Progenitor cell of endocrine pancreas (in vitro differentiated cells): Measurements from ENCODE around the gene CLCN5. TPM values are rescaled to one million over a fixed set of nuclear protein-coding genes. Genes with fewer than 3 reads are reported as not detected.
A peak's percentile ranks its signal among the peaks of the same experiment; 100 is the strongest.

Source experiments
- DNase-seq: peaks from one replicate; pipeline ENCODE4 v3.0.0; 2021; ENCODE audit warnings: low spot score; ENCODE audit not compliant: unreplicated experiment
- H3K27ac Mint-ChIP-seq: 2 replicates; pipeline ENCODE4 v1.8.0; 2021; ENCODE audit warnings: mild to moderate bottlenecking, moderate library complexity, mixed read lengths
- H3K27me3 Mint-ChIP-seq: 2 replicates; pipeline ENCODE4 v1.8.0; 2021; ENCODE audit warnings: mixed read lengths
- H3K36me3 Mint-ChIP-seq: 2 replicates; pipeline ENCODE4 v1.8.0; 2022; ENCODE audit warnings: mixed read lengths; ENCODE audit not compliant: insufficient read depth
- H3K4me1 Mint-ChIP-seq: 2 replicates; pipeline ENCODE4 v1.8.0; 2021; ENCODE audit warnings: low read depth, mixed read lengths
- H3K4me3 Mint-ChIP-seq: 2 replicates; pipeline ENCODE4 v1.8.0; 2021; ENCODE audit warnings: low read depth, mild to moderate bottlenecking, moderate library complexity, mixed read lengths
- H3K9me3 Mint-ChIP-seq: 2 replicates; pipeline ENCODE4 v1.8.0; 2021; ENCODE audit warnings: low read depth, mixed read lengths
- total RNA-seq: library from RNA; stranded (reverse); gene quantifications from 2 replicates; pipeline ENCODE4 v1.2.1, GENCODE V29; 2021
- TF ChIP-seq, protein P1 (sequence below): fragments of 200-600 bp; sonication (generic); IDR thresholded peaks from one replicate; pipeline ENCODE4 v1.5.0; 2021; ENCODE audit warnings: antibody characterized with exemption, mild to moderate bottlenecking; ENCODE audit not compliant: unreplicated experiment

The CLCN5 gene
- total RNA-seq, 1 donor from 2014 or later = 14.0 TPM

DNA sequence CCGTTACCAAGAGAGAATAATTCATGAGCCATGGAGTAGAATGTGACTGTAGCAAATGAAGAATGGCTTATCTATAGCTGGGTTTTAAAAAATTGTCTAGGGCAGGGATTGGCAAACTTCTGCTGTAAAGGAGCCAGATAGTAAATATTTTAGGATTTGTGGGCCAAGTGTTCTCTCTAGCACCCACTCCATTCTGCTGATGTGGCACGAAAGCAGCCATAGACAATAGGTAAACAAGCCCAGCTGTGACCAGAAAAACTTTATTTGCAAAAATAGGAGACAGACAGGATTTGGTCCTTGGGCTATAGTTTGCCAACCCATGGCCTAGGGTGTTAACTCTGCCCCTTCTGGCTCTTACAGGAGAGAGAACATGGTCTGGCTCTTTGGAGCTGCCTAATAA, 151.2 kb downstream of the CLCN5 start:
- TF ChIP-seq, protein P1, sequence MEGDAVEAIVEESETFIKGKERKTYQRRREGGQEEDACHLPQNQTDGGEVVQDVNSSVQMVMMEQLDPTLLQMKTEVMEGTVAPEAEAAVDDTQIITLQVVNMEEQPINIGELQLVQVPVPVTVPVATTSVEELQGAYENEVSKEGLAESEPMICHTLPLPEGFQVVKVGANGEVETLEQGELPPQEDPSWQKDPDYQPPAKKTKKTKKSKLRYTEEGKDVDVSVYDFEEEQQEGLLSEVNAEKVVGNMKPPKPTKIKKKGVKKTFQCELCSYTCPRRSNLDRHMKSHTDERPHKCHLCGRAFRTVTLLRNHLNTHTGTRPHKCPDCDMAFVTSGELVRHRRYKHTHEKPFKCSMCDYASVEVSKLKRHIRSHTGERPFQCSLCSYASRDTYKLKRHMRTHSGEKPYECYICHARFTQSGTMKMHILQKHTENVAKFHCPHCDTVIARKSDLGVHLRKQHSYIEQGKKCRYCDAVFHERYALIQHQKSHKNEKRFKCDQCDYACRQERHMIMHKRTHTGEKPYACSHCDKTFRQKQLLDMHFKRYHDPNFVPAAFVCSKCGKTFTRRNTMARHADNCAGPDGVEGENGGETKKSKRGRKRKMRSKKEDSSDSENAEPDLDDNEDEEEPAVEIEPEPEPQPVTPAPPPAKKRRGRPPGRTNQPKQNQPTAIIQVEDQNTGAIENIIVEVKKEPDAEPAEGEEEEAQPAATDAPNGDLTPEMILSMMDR = no peak
- H3K9me3 Mint-ChIP-seq = peaks cover 26% of the 10 kb centered on the region
- H3K27me3 Mint-ChIP-seq = no peaks in the 10 kb centered on the region
- H3K4me3 Mint-ChIP-seq = no peak overlapping the region
- DNase-seq = no peak
- peaks cover 14% of the 10 kb centered on the region for H3K4me1 Mint-ChIP-seq
- peaks cover 3% of the 10 kb centered on the region for H3K36me3 Mint-ChIP-seq
- H3K27ac Mint-ChIP-seq = no peak overlapping the region

DNA sequence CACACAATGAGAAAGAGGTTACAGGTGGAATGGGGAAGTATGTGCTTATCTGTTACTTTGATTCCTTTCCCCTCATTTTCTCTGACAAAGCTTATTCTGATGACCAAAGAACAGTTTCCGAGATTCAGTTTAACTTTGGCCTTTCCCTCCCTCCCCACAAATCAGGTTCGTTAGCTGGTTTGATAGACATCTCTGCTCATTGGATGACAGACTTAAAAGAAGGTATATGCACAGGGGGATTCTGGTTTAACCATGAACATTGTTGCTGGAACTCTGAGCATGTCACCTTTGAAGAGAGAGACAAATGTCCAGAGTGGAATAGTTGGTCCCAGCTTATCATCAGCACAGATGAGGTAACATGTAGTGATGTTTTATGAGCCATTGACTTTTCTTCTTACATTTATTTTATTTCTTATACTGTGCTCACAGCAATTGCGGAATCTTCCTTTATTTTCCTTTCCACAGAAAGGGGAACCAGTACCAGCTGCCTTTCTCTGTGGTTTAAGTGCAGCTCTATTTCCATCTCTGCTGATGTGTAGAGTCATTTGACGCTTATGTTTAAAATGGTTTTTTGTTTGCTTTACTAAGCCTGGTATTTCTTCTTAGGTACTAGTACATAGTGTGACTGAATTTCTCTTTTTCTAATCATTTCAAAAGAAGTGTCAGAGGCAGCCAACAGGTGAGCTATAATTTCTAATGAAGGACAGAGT, 153.4 kb downstream of the CLCN5 start:
- H3K36me3 Mint-ChIP-seq = peaks cover 3% of the 10 kb centered on the region
- H3K9me3 Mint-ChIP-seq = peaks cover 16% of the 10 kb centered on the region
- no peak overlapping the region for H3K27ac Mint-ChIP-seq

DNA sequence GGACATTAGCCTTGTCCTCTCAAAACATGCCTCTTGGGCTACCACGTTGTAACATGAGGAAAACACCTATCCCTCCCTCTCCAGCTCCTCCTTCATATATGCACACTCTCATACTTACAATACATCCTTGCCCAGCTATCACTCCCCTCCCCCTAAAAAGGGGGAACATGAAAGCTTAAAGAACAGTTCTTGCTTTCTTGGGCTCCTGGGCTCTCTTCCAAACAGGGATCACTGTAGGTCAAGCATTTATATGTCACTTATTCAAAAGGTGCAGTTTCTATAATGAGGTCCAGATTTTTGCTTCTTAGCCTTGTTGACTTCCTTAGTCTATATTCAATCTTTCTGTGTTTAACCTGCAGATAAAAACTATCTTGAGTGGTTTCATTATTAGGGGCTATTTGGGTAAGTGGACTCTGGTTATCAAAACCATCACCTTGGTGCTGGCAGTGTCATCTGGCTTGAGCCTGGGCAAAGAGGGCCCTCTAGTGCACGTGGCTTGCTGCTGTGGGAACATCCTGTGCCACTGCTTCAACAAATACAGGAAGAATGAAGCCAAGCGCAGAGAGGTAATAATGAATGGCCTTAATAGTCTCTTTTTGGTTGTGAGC, 159.0 kb downstream of the CLCN5 start:
- TF ChIP-seq, protein P1 = peak; percentile 37
- Mint-ChIP-seq H3K9me3 (peaks cover 20% of the 10 kb centered on the region), H3K4me1 (peaks cover 7% of the 10 kb centered on the region), H3K27ac (no peak overlapping the region), H3K36me3 (peaks cover 2% of the 10 kb centered on the region), H3K4me3 (no peak overlapping the region), H3K27me3 (no peaks in the 10 kb centered on the region)
- no peak for DNase-seq

More for the DNA sequence above, 153.4 kb downstream of the CLCN5 start:
- H3K4me3 Mint-ChIP-seq = no peak overlapping the region
- DNase-seq = no peak
- no peaks in the 10 kb centered on the region for H3K27me3 Mint-ChIP-seq
- TF ChIP-seq, protein P1 = no peak
- peaks cover 7% of the 10 kb centered on the region for H3K4me1 Mint-ChIP-seq

DNA sequence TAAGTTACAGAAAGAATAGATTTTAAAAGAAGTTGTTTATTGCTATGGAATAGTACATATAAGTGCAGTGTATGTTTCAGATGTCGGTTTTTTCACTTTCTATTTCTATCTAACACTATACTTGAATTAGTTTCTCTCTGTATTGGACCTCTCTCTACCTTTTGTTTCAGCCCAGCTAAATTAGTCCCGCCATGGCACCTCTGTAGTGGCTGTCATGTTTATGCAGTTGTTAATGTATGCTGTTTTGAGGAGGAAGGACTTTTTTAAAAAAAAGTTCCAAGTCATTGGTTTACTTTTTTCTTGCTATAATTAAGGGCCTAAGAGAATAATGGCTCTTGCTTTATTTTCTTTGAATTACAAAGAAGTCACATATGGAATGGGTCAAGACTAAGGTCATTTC, 160.3 kb downstream of the CLCN5 start:
- Mint-ChIP-seq H3K27ac (no peak overlapping the region), H3K36me3 (peaks cover 3% of the 10 kb centered on the region), H3K4me3 (no peak overlapping the region), H3K9me3 (peaks cover 17% of the 10 kb centered on the region), H3K4me1 (peaks cover 7% of the 10 kb centered on the region), H3K27me3 (no peaks in the 10 kb centered on the region)
- DNase-seq = no peak
- TF ChIP-seq, protein P1 = no peak

DNA sequence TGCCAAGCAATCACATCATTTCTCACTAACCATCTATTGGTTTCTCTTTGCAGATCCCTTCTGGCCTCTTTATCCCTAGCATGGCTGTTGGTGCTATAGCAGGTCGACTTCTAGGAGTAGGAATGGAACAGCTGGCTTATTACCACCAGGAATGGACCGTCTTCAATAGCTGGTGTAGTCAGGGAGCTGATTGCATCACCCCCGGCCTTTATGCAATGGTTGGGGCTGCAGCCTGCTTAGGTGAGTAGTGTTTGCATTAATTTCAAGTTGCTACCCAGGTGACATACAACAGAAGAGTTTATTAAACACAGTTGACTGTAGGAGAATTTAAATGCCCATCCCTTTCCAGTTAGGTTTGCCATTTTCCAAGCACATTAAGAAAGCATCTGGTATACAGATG, 166.2 kb downstream of the CLCN5 start:
- Mint-ChIP-seq H3K4me3 (no peak overlapping the region), H3K9me3 (peaks cover 15% of the 10 kb centered on the region), H3K36me3 (peaks cover 7% of the 10 kb centered on the region), H3K27me3 (no peaks in the 10 kb centered on the region), H3K4me1 (peaks cover 9% of the 10 kb centered on the region), H3K27ac (no peak overlapping the region)
- TF ChIP-seq, protein P1 = no peak
- no peak for DNase-seq
